ENCODE measurements around the gene ACAD8.

DNA sequence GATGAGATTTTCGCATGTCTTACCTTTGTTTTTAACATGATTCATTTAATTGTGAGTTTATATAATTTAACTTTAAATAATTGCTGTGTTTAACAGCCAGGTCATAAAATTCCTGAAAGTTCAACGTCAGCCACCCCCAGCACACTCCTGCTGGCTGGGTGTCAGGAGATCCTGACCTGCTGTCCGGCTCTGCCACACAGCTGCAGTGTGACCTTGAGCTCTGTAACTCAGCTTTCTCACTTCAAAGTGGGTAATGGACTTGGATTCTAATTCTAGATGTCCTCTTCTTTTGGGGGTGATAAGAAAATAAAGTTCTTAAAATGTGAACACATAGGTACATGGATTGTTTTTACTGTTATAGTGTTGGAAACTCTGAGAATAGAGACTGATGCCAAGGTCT is 18.0 kb upstream of the ACAD8 start:
- TF ChIP-seq, protein P1, sequence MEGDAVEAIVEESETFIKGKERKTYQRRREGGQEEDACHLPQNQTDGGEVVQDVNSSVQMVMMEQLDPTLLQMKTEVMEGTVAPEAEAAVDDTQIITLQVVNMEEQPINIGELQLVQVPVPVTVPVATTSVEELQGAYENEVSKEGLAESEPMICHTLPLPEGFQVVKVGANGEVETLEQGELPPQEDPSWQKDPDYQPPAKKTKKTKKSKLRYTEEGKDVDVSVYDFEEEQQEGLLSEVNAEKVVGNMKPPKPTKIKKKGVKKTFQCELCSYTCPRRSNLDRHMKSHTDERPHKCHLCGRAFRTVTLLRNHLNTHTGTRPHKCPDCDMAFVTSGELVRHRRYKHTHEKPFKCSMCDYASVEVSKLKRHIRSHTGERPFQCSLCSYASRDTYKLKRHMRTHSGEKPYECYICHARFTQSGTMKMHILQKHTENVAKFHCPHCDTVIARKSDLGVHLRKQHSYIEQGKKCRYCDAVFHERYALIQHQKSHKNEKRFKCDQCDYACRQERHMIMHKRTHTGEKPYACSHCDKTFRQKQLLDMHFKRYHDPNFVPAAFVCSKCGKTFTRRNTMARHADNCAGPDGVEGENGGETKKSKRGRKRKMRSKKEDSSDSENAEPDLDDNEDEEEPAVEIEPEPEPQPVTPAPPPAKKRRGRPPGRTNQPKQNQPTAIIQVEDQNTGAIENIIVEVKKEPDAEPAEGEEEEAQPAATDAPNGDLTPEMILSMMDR (optimal IDR thresholded peaks at IDR 0.05 in 1 of 3, IDR thresholded peaks at IDR 0.05 in 1 of 3, conservative IDR thresholded peaks at IDR 0.05 in 1 of 3; ENCODE audit: extremely low read depth in 1 of 3, insufficient read depth in 2 of 3, low read length in 3 of 3) = no peak
- TF ChIP-seq EZH2 (IDR thresholded peaks at IDR 0.05; ENCODE audit: low read length) = no peak

Measured in keratinocyte (primary cell).